Body of pancreas (tissue), 4 donors: Measurements from ENCODE around the gene CSF1.
"Not testable (repeated sequence)": the region's sequence is repeated elsewhere in the genome, so short reads cannot be mapped to it uniquely, and the experiment has no call there.

ENCODE experiments used
- CTCF ChIP-seq, 7 experiments: fragments of 450-650 bp in 4 of 7; fragments of 200-600 bp in 3 of 7; sonication (generic) in 3 of 7; IDR thresholded peaks; one replicate each; pipeline ENCODE4 v1.5.1; 2016 to 2019; ENCODE audit warnings: antibody characterized with exemption in 7 of 7
- POLR2A ChIP-seq, 3 donors: fragments of 450-650 bp; IDR thresholded peaks; one replicate each; pipeline ENCODE4 v1.6.1; 2016; ENCODE audit warnings: antibody characterized with exemption in 3 of 3, mild to moderate bottlenecking in 2 of 3

GRCh38 chr1:109951501-109951900 is 40.9 kb downstream of the CSF1 start:
- TF ChIP-seq POLR2A, CTCF (IDR thresholded peaks at IDR 0.05): not testable (repeated sequence)
